HG03159 (cell line): Measurements from ENCODE around the gene TMEM135.
A peak's percentile ranks its signal among the peaks of the same experiment; 100 is the strongest.
"Not testable (repeated sequence)": the region's sequence is repeated elsewhere in the genome, so short reads cannot be mapped to it uniquely, and the experiment has no call there.

ENCODE experiments used
- ATAC-seq: cut with Tn5 transposase; IDR thresholded peaks from one replicate; pipeline ENCODE4 v1.9.1; 2021; ENCODE audit warnings: mild to moderate bottlenecking, moderate library complexity; ENCODE audit not compliant: unreplicated experiment

Gene TMEM135

DNA sequence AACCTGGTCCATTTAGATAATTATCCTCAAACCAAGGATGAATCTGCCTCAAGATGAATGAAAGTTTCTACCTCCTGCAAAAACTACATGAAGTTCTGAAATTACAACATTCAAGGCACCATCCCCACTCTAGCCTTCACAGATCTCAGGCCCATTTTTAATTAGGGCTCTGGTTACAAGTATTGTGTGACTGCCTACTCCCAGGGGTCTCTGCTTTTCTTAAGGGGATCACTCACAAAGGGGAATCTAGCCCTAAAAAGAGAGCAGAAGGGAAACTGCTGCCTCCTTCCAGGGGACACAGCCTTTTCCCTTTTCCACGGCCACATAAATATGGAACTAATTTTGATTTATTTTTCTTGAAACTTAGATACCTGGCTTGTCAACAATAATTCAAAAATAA lies 17.4 kb upstream of the TMEM135 start:
- no peak for ATAC-seq

DNA sequence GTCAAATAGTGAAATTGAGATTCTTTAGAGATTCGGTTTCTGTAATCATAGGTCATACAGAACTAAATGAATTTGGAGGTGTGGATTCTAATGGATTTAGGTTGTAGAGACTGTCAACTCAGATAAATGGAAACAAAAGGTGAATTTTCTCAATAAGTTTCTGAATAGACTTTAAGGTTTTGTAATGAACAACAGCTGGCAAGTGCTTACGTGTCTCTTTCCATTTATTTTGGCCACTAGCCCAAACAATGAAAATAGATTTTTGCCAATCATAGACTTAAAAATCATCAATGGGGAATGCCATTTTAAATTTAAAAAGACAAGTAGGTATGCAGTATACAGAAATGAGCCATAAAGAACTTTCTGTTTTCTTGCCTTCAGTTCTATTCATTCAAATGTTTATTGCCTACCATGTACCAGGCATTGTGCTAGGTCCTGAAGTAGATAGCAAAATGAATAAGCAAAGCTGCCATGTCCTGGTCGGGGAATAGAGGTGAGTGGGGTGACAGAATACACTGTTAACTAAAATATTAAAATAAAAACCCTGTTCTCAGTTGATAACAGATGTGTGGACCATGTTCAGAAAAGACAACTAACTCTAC lies 16.9 kb upstream of the TMEM135 start:
- ATAC-seq: no peak

DNA sequence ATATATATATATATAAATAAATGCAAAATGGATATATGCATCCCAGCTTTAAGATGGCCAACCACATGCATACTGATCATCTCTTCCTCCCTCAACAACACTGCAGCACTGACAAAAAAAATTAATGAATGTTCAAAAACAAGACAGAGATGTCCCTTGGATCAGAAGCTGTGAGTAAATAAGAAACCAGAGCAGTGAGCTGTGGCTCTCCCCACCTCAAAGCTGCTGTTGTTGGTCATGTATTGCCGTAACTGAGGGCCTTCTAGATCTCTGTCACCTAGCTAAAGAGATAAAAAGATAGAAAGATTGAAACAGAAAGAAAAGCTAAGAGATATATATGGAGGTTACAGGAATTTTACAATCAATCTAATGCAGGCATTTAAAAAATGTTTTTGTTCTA lies 15.5 kb upstream of the TMEM135 start:
- no peak for ATAC-seq

DNA sequence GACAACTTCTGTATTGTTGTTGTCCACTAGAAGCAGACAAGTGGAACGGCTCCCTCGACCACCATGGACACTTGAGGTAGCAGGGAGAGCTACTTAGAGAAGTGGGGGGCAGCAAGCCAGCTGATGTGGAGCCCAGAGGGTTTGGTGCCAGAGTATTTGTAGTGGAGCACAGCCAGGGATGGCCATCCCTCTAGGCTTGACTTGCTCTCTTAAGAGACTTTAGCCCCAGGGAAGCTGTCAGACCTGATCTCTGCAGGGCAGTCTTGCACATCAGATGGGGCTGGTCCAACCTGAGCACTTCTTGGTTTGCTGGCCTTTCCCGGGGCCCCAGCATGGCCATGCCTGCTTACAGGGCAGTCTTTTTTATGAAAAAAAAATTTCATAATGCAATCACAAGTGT lies 15.0 kb upstream of the TMEM135 start:
- ATAC-seq: no peak

GRCh38 chr11:87026415-87026814 lies 11.3 kb upstream of the TMEM135 start:
- ATAC-seq: not testable (repeated sequence)

DNA sequence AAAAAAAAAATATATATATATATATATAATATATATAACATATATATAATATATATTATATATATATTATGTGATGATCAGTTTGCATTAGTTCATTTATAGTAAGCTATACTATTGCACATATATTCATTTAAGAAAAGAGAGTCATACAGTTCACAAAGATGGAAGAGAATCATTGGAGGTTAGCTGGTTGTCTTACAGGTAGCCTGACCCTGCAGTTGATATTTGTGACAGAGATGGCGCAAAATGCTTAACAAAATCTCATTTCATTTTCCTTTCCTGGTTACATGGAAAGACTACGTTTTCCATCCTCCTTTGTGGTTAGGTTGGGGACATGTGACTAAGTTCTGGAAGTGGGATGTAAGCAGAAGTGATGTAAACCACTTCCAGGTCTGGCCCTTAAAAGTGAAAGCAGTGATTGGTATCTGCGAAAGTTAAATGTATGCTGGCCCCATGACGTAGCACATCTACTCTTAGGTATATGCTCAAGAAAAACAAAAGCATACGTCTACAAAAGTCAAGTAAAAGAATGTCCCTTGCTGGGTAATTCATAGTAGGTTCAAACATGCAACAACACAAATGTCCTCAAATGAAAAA lies 7.2 kb upstream of the TMEM135 start:
- no peak for ATAC-seq

DNA sequence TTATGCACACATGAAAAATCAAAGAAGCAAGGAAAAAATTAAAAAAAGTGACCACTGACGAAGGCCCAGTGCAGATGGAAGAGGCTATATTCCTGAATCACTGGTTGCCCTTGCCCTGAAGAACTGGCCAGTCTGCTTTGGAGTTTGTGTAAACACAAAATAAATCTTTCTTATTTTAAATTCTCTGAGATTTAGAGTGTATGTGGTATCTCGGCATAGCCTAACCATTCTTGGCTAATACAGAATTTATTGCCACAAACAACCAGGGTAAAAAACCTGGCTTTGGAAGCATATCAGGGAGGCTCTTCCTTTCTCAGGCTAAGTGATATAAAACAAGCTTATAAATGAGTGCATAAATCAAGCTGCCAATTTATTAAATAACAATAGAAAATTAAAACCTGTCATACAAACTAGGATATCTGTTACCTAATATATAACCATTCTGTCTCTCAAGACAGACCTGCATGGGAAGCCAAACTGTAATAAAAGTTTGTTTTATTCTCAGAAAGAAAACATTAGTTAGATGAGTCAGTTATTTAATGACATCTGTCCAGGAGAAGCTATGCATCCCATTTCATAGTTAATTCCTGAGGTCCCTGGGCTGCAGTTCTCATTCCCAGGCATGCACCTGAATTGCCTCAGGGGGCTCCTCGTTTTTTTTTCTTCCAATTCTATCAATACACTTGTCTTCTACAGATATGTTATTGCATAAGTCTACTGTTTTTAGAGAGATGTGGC lies 6.1 kb upstream of the TMEM135 start:
- no peak for ATAC-seq

- ATAC-seq: no peak
Observed at GRCh38 chr11:87033561-87033960, 4.2 kb upstream of the TMEM135 start.

DNA sequence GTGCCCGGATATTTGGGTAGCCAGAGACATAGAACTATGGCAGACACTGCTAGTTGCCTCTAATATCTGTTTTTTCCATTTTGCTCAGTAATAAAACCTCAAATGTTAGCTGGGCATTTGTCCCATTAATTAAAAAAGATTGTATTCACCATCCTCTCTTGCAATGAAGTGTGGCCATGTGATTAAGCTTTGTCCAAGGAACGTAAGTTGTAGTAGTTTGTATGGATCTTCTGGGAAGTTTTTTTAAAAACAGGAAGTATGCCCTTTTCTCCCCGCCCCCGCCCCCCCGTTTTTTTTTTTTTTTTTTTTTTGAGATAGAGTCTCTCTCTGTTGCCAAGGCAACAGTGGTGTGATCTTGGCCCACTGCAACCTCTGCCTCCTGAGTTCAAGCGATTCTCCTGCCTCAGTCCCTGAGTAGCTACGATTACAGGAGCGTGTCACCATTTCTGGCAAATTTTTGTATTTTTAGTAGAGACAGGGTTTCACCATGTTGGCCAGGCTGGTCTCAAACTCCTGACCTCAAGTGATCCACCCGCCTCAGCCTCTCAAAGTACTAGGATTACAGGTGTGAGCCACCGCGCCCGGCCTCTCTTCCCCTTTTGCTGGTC lies 1.7 kb upstream of the TMEM135 start:
- no peak for ATAC-seq

DNA sequence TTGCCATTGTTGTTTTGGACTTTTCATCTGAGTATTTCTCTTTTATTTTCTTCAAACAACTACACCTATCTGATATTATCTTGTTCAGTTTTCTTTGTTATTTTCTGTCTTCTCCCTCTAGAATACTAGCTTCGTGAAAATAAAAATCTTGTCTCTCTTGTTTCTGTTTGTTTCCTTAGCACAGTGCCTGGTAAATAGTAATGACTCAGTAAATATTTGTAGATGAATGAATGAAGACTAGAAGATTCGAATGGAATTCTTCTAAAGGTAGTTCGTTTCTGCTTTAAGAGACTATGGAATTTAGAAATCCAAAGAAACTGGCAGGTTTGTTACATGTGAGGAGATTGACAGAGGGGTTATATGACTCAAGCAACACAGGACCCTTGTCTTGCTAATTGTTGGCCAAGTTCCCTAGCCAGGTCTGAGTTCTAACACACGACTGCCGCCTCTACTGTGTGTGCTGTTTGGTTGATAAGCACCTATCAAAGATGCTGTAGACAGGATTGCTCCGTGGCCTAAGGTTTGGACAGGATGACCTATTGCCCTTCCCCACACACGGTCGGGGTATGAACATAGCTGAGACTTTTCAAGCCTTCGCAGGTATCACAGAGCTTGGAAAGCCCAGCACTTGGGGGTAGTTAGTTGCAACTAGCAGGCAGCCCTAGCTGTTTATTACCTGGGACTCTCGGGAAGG lies 831 bp upstream of the TMEM135 start:
- peak; percentile 6 for ATAC-seq

GRCh38 chr11:87038235-87038977 lies 672 bp downstream of the TMEM135 start:
- no peak for ATAC-seq

DNA sequence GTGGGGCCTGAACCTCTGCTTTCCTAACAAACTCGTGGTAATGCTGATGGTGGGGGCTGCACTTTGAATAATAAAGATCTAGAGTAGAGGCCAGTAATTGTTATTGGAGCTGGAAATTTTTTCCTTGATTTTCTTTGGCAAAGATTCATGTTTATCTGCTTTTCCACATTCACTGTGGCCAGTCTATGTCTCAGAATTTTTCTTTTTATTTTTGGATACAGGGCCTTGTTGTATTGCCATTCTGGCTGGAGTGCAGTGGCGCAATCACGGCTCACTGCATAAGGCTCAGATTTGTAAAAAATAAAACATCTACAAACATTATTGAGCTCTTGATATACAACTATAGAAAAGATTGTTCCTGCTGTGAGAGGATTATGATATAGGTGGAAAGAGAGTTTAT lies 1.6 kb downstream of the TMEM135 start:
- ATAC-seq: no peak

DNA sequence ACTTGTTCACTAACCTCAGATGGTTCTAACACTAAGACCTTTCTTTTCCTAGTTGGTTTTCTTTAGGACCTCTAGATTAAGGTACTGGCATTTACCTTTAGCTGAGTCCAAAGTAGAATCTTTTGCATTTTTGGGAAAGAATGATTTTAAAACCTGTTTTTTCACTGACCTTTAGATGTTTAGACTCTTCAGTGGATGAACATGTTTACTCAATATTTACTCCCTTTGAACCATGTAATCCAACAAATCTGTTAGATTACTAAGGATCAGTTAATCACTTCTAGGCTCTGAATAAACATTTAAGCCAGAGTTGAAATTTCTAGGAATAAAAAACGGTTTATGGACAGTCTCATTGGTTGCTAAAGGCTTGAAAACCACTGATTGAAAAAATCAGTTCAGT lies 6.2 kb downstream of the TMEM135 start:
- ATAC-seq: no peak

- ATAC-seq: no peak
Observed at GRCh38 chr11:87046824-87047223, 9.1 kb downstream of the TMEM135 start.

DNA sequence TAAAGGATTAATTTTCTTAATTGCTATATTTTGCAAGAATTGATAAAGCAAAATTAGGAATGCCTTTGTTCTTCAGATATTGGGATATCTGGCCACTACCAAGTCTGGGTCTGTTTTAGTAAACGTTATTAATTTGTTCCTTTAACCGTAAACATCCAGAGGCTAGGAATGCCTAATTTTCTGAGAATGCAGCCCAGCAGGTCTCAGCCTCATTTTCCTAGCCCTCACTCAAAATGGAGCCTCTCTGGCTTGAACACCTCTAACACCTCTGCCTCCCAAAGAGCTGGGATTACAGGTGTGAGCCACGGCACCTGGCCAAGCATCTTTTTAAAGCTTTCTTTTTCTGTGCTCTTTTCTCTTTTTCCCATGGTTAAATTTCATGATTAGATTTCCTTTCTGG lies 18.4 kb downstream of the TMEM135 start:
- no peak for ATAC-seq

DNA sequence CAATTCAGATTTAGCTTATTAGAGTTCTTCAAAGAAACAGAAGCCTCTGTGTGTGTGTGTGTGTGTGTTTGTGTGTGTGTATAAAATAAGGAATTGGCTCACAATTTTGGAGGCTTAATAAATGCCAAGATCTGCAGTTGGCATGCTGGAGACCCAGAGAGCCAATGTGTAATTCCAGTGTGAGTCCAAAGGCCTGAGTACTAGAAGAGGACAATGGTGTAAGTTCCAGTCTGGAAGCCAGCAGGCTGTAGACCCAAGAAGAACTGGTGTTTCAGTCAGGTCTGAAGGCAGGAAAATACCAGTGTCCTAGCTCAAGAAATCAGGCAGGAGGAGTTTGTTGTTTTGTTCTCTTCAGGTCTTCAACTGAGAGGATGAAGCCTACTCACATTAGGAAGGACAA lies 20.0 kb downstream of the TMEM135 start:
- no peak for ATAC-seq

- no peak for ATAC-seq
Observed at GRCh38 chr11:87059596-87060390, 22.1 kb downstream of the TMEM135 start.

DNA sequence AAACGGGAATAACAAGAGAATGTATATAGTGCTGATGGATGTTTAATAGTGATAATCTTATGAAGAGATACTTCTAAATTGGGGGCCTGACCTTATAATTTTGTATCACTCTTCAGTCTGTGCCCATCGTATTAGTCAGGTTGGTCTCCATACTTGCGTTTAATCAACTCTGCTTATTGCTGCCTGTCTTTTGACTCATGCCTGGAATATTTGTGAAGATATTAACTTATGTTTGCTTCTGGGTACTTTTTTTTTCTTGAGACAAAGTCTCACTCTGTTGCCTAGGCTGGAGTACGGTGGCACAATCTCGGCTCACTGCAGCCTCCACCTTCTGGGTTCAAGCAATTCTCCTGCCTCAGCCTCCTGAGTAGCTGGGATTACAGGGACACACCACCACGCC lies 24.0 kb downstream of the TMEM135 start:
- ATAC-seq: no peak

DNA sequence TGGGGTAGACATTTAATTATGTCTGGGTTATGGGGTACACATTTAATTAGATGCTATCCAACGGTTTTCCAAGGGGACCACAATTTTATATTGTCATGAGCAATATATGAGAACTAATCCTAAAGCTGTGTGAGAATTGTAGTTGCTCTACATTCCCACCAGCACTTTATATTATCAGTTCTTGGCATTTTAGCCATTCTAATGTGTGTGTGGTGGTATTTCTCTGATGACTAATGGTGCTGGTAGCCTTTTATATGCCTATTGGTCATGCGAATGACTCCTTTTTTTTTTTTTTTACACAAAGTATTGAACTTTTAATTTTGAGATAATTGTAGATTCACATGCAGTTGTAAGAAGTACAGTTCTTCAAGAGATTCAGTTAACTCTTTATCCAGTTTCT lies 26.2 kb downstream of the TMEM135 start:
- no peak for ATAC-seq

- ATAC-seq: no peak
Observed at GRCh38 chr11:87072787-87073186, 35.1 kb downstream of the TMEM135 start.
